NCI-H345 (cell line): Measurements from ENCODE around the gene FRYL.
"Not testable (repeated sequence)": the region's sequence is repeated elsewhere in the genome, so short reads cannot be mapped to it uniquely, and the experiment has no call there.

Experiments
- DNase-seq: peaks from one replicate; lab custom pipeline; 2025; lab: John Stamatoyannopoulos, UW

The FRYL gene

DNA sequence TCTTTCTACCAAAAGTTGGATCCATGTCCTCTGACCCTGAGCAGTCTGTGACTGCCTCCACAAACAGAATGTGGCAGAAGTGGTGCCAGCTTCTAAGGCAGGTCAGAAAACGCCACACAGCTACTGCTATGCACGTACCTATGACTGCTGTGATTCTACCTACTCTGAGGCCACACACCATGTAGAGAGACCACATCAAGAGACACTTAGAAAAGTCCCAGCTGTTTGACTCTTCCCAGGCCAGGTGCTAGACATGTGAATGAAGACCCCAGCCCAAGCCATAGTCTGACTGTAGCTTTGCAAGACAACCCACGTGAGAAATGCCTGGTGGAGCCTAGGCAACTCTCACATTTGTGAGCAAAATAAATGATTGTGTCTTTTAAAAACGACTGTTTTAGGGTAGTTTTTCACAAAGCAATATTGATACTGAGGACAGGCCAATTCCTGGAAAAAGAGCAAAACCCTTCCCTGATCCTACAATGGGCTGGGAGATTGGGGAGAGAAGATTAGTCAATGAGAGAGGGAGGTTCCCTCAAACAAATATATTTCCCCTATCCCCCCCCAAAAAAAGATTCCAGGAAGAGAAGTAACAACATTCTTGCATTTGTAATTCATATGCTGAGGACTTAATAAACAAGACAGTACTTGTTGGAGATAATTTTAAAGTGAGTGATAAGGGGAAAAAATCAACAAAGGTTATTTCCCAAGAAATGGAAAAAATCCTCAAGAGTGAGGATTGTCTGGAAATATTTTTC is 33.3 kb downstream of the FRYL start:
- no peak for DNase-seq

DNA sequence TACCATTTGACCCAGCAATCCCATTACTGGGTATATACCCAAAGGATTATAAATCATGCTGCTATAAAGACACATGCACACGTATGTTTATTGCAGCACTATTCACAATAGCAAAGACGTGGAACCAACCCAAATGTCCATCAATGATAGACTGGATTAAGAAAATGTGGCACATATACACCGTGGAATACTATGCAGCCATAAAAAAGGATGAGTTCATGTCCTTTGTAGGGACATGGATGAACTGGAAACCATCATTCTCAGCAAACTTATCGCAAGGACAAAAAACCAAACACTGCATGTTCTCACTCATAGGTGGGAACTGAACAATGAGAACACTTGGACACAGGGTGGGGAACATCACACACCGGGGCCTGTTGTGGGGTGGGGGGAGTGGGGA is 34.9 kb downstream of the FRYL start:
- DNase-seq, result not testable (repeated sequence)

DNA sequence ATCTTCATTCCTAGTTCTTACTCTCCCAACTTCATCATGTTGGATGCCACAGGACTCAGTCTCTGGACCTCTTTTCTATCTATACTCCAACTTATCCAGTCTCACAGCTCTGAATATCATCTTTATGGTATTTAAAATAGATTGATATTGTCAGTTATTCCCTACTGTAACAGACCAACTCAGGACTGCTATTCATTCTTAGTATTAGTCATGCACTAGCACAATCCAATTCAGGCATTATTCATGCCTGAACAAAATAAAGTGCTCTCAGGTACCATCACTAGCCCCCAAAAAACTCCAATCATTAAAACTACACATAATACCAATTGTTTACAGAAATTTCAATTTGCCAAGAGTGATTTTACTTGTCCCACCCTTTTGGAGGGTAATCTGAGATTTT is 37.7 kb downstream of the FRYL start:
- DNase-seq, result no peak

DNA sequence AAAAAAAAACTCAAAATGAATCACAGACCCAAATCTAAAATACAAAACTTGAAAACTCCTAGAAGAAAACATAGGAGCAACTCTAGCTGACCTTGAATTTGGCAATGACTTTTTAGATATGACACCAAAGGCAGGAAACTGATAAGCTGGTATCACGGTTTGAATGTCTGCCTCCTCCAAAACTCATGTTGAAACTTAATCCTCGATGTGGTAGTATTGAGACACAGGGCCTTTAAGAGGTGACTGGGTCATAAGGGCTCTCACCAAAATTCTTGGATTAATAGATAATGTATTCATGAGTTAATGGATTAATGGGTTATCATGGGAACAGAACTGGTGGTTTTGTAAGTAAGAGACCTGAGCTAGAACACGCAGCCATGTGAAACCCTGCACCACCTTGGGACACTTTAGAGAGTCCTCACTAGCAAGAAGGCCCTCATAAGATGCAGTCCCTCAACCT is 40.5 kb downstream of the FRYL start:
- no peak for DNase-seq

DNA sequence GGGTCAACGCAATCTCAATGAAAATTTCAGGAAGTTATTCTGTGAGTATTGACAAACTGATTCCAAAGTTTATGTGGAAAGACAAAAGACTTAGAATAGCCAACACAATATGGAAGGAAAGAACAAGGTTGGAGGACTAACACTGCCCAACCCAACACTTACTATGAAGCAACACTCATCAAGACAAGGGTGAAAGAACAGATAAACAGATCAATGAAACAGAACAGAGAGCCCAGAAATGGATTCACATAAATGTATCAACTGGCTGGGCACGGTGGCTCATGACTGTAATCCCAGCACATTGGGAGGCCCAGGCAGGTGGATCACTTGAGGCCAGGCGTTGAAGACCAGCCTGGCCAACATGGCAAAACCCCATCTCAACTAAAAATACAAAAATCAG is 41.2 kb downstream of the FRYL start:
- DNase-seq, result no peak

DNA sequence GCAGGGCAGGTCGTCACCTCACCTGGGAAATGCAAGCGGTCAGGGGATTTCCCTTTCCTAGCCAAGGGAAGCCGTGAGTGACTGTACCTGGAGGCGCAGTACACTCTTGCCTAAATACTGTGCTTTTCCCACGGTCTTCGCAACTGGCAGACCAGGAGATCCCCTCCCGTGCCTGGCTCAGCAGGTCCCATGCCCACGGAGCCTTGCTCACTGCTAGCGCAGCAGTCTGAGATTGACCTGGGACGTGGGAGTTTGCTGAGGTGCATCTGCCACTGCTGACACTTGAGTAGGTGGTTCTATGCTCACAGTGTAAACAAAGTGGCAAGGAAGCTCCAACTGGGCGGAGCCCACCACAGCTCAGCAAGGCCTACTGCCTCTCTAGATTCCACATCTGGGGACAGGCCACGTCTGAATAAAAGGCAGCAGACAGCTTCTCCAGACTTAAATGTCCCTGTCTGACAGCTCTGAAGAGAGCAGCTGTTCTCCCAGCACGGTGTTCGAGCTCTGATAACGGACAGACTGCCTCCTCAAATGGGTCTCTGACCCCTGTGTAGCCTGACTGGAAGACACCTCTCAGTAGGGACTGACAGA is 51.1 kb downstream of the FRYL start:
- DNase-seq, result not testable (repeated sequence)

DNA sequence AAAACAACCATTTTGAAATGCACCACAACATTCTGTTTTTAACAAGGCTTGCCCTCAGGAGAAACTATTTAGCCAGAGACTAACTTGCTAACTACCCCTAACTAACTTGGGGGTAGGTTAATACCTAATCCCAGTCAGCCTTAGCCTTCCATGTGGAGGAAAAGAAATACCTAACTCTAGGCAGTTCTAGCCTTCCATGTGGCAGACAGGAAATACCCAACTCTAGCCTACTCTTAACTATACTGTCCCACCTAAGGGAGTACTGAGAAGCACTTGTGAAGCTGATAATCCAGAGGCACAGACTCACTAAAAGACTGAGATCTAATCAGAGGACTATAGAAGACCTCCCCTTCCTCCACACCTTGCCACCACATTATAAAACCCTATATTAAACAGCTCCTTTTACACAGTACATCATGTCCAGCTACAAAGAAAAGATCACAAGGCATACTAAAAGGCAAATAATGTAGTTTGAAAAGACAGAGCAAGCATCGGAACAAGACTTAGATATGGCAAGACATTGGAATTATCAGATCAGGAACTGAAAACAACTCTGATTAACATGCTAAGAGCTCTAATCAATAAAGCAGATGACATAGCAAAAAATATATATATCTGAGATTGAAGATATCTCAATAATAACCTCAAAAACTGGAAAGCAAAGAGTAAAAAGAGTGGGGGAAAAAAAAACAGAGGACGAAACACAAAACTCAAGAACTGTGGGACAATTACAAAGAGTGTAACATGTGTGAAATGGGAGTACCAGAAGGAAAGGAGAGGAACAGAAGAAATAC is 52.2 kb downstream of the FRYL start:
- DNase-seq, result no peak

DNA sequence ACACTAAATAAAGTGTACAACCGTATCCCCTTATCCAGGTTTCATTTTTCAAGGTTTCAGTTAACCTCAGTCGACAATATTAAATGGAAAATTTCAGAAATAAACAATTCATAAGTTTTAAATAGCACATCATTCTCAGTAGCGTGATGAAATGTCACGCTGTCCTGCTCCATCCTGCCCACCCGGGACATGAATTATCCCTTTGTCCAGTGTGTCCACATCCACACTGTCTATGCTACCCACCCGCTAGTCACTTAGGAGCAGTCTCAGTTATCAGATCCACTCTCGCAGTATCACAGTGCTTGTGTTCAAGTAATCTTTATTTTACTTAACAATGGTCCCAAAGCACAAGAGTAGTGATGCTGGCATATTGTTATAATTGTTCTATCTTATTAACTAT is 54.7 kb downstream of the FRYL start:
- no peak for DNase-seq

DNA sequence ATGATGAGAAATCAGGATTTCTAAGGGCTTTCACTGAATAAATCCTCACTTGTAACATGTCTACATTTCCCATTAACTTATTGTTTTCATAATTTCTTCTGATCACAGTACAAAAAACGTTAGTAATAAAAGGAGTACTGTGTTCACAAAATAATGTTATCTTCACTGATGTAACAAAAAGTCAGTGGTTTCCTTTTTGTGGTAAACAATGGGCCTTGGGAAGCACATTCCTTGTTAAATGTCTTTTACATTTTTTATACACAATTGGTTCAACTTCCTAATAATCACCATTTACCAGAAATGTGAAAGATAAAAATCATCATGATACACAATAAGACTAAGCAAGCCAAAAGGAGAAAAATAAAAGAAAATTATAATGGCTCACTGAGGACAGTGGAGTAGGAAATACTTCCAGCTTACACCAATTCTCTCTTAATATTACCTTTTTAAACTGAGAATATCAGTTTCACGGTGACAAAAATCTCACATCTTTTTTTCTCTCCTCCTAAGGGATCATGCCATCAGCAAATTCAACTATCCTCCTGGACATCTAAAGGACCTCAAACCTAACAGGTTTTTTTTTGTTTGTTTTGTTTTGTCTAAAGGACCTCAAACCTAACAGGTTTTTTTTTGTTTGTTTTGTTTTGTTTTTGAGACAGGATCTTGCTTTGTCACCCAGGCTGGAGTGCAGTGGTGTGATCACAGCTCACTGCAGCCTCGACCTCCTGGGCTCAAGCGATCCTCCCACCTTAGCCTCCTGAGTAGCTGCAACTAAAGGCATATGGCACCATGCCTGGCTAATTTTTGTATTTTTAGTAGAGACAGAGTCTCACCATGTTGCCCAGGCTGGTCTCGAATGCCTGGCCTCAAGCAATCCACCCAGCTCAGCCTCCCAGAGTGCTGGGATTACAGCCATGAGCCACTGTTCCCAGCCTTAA is 57.3 kb downstream of the FRYL start:
- no peak for DNase-seq

DNA sequence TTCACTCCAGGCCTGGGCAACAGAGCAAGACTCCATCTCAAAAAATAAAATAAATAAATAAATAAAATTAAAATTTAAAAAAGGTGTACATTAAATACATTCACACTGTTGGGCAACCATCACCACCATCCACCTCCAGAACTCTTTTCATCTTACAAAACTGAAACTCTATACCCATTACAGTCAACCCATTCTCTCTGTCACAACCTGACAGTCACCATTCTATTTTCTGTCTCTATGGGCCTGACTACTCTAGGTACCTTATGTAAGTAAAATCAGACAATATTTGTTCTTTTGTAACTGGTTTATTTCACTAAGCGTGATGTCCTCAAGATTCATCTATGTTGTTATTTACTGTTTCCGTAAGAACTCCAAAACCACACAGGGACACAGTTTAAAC is 59.6 kb downstream of the FRYL start:
- no peak for DNase-seq

DNA sequence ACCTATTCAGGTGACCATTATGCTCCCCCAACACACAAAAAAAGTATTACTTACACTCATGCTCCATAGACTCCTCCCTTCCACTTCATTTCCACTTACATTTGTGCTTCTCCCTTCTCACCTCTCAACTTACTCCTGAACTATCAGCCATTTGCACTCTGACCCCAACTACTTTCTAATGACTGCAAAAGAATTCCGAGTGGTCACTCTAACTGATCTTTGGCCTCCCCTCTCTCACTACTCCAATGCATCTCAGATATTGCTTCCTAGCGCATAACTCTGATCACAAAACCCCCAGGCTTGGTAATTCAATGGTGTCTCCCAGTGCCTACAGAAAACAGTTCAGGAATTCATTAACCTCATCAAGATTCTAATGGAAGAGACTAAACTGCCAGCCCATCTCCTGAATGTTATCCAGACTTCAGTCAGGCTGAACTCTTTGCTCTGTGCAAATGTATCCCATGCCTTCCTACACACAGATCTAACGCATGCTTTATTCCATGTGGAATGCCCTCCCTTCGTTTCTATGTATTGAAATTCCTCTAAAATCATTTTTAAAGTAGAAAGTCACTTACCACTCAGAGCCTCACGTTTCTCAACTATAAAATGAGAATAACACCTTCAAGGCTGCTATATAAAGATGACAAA is 61.1 kb downstream of the FRYL start:
- no peak for DNase-seq

DNA sequence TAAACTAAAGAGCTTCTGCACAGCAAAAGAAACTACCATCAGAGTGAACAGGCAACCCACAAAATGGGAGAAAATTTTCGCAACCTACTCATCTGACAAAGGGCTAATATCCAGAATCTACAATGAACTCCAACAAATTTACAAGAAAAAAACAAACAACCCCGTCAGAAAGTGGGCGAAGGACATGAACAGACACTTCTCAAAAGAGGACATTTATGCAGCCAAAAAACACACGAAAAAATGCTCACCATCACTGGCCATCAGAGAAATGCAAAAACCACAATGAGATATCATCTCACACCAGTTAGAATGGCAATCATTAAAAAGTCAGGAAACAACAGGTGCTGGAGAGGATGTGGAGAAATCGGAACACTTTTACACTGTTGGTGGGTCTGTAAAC is 63.8 kb downstream of the FRYL start:
- not testable (repeated sequence) for DNase-seq

DNA sequence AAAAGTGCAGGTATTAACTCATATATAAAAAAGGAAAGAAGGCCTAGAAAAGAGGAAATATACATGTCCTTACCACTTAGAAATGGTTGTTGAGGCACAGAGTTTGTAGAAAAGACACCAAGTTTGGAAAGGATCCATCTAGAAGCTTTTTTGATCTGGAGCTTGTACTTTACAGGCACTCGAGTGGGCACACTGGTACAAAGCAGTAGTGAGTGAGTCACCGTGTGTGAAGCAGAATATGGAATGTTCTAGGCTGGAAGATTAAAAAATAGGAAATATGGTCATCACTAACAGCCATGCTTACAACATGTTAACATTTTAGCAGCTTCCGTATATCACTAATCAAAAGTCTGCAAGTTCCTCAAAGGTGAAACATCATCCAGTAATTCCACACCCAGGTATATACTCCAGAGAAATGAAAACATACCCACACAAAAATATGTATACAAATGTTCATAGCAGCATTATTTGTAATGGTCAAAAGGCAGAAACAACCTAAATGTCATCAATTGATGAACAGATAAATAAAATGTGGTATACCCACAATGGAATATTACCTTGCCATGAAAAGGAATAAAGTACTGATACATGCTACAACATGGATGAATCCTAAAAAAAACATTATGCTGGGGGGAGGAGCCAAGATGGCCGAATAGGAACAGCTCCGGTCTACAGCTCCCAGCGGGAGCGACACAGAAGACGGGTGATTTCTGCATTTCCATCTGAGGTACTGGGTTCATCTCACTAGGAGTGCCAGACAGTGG is 69.5 kb downstream of the FRYL start:
- DNase-seq, result no peak

DNA sequence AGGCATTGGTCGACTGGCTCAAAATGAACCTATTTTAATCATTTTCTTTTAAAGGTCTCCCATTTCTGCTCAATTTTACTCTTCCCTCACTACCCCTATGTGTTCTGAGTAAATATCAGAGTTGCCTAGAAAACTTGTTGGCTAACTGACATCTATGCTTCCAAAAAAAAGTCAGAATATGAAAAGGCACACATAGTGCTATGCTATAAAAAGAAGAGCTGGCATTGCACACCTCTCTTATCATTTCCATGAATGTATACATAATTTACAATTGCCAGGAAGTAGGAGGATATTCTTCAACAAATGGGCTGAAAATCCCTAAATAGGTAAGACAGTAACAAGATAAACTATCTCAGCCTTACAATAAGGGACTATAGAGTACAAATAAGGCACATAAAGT is 70.2 kb downstream of the FRYL start:
- DNase-seq, result no peak

DNA sequence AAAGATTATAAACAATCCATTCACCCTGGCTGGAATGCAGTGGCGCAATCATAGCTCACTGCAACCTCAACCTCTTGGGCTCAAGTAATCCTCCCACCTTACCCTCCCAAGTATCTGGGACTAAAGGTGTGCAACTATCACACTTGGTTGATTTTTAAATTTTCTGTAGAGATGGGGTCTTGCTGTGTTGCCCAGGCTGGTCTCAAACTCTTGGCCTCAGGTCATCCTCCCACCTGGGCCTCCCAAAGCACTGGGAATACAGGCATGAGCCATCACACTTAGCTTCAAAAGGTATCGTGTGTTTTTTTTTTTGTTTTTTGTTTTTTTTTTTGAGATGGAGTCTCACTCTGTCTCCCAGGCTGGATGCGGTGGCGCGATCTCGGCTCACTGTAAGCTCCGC is 71.5 kb downstream of the FRYL start:
- no peak for DNase-seq

DNA sequence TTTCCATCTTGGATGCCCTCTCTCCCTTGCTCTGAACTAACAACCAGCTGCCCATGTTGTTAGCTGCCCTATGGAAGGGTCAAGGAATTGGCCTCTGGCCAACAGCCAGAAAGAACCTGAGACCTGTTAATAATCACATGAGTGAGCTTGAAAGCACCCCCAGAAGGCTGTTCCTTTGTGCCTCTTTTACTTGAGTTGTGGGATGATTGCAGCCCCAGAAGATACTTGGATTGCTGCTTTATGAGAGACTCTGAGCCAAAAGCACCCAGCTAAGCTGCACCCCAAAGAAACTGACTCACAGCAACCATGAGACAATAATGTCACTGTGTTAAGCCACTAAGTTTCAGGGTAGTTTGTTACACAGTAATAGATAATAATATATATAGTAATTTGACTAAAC is 73.3 kb downstream of the FRYL start:
- DNase-seq, result no peak

DNA sequence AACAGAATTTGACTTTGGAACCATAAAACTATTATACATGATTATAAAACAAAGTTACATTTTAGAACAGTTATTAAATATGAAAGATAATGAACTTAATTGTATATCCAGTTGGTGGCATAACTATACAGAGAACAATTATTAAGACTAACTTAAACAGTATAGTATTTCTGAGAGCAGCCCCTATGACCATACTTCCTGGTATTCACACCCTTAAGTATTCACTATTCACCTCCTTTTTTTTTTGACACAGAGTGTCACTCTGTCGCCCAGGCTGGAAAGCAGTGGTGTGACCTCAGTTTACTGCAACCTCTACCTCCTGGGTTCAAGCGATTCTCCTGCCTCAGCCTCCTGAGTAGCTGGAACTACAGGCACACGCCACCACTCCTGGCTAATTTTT is 74.5 kb downstream of the FRYL start:
- no peak for DNase-seq

DNA sequence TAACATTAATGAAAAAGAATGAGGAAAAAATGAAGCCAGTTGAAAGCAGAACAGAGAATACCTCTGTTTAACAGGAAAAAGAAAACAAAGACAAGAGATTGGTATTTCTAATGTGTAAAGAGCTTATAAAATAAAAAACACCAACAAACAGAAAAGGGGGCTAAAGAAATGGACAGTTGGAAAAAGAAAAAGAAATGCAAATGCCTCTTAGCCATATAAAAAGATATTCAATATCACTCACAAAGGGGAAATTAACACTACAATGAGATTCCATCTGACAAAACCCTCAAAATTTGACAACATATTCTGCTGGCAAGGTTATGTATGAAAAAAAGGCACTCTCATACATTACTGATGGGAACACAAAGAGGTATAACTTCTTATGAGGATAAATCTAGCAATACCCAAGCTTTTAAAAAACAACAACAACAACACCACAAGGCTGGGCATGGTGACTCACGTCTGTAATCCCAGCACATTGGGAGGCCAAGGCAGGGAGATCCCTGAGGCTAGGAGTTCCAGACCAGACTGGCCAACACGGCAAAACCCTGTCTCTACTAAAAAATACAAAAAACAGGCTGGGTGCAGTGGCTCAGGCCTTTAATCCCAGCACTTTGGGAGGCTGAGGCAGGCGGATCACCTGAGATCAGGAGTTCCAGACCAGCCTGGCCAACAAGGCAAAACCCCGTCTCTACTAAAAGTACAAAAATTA is 75.8 kb downstream of the FRYL start:
- DNase-seq, result no peak

DNA sequence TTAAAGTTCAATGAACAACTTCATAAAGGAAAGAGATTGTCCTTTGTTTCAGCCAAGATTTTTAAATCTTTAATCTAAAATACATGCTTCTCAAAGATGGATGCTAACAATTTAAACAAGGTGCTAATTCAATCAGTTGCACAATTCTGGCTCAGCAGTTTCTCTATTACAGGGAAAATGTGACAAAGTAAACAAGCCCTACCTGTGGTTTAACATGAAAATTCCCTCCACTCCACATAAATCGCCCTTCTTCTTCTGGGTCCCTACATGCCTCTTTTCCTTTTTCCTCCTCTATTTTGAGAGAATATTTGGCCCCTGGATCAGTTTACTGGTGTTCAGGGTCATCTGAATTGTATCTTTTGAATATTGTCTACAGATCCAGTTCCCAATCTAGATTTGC is 80.6 kb downstream of the FRYL start:
- no peak for DNase-seq
